ENCODE measurements around the gene RABAC1. TPM values are rescaled to one million over a fixed set of nuclear protein-coding genes. Genes with fewer than 3 reads are reported as not detected.

Gene RABAC1
- total and polyA plus RNA-seq, 2 of the 8 experiments (the other 6 are each of a cell fraction or from before 2014, with no cell fraction given) = 124 to 439 TPM

DNA sequence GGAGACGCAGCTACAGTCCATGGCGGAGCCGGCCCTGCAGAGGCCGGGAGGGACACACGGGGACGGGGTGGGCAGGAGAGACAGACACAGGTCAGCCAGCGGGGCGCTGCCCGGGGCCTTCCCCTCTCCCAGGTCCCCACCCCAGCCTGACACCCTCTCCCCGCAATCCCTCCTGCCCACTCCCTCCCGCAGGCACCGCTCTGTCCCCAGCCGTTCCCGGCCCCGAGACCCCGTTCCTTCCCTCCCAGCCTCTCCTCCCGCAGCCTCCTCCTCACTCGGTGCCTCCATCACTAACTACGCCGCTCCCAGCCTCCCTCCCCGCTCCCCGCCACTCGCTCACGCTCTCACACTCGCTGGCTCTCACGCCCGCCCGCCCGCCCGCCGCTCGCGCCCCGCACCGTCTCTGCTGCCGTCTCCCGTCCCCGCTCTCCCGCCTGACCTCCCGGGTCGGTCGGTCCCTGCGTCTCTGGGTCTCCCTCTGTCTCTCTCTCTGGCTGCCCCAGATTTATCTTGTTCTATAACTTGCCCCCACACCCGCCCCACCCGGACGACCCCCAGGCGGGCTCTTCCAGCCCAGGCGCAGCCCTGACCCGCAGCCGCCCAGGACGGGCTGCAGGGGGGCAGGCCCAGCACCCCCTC lies 46.1 kb downstream of the RABAC1 start:
- Histone ChIP-seq H4K8ac (ENCODE audit: extremely low read depth, insufficient read depth, low read length) (no peak overlapping the region), H3K4me1 (replicated peaks in 1 of 4; ENCODE audit: control insufficient read depth in 3 of 4, insufficient read depth in 4 of 4, low read length in 3 of 4) (peaks cover 0 to 23% (median 5%) of the 10 kb centered on the region in 4 experiments; a peak in 5 of 7 replicates), H2BK120ac (replicated peaks; ENCODE audit: low read depth, low read length) (no peak overlapping the region), H3K9me3 (ENCODE audit: insufficient read depth in 2 of 2, low read depth in 1 of 2, low read length in 1 of 2) (no peaks in the 10 kb centered on the region), H2AK5ac (ENCODE audit: low read depth, low read length) (no peak overlapping the region), H4K91ac (replicated peaks; ENCODE audit: insufficient read length, low read length) (no peak overlapping the region), H4K20me1 (replicated peaks in 1 of 2; ENCODE audit: control insufficient read depth in 1 of 2, insufficient read depth in 2 of 2, low read length in 2 of 2) (peaks cover 9 to 36% of the 10 kb centered on the region in 2 experiments), H2AFZ (ENCODE audit: low read length) (no peak overlapping the region), H2BK15ac (ENCODE audit: low read length) (no peak overlapping the region), H3K79me2 (ENCODE audit: control insufficient read depth in 1 of 2, insufficient read depth in 2 of 2, low read length in 2 of 2) (no peaks in the 10 kb centered on the region), H3K9ac (replicated peaks in 1 of 4; ENCODE audit: extremely low read depth in 1 of 4, low read depth in 3 of 4, low read length in 3 of 4) (no peak overlapping the region), H3K4me2 (ENCODE audit: insufficient read depth in 1 of 2, low read depth in 2 of 2, low read length in 2 of 2) (peak overlapping the region; percentile 54 to 87), H3K27ac (ENCODE audit: low read depth, low read length) (no peak overlapping the region), H3K14ac (ENCODE audit: insufficient read length) (no peak overlapping the region), H3K36me3 (ENCODE audit: control insufficient read depth in 2 of 4, insufficient read depth in 4 of 4, low read length in 3 of 4) (no peaks in the 10 kb centered on the region), H2BK20ac (ENCODE audit: low read length) (no peak overlapping the region), H3K79me1 (ENCODE audit: low read depth, low read length) (peaks cover 2% of the 10 kb centered on the region), H3K4me3 (ENCODE audit: extremely low read depth in 1 of 4, insufficient read depth in 2 of 4, low read depth in 3 of 4, low read length in 4 of 4) (peak overlapping the region; percentile 16 to 52 (median 41); a peak in 7 of 8 replicates), H4K5ac (ENCODE audit: insufficient read length, low read depth, low read length) (no peak overlapping the region), H3K23me2 (ENCODE audit: low read depth, low read length) (peaks cover 10% of the 10 kb centered on the region; the same call in 1 of the 2 replicates), H3K27me3 (replicated peaks in 1 of 4; ENCODE audit: control insufficient read depth in 3 of 4, extremely low read depth in 1 of 4, insufficient read depth in 3 of 4, low read length in 3 of 4) (peaks cover 57 to 87% (median 83%) of the 10 kb centered on the region in 4 experiments), H3K56ac (replicated peaks; ENCODE audit: insufficient read length, low read depth, low read length) (no peak overlapping the region), H2BK12ac (ENCODE audit: low read depth, low read length) (0 out of 2 replicates have a peak overlapping the region, but pooled peaks have one; percentile 50), H2BK5ac (ENCODE audit: low read depth, low read length) (no peak overlapping the region), H3K18ac (ENCODE audit: extremely low read depth, low read length) (no peak overlapping the region), H3K23ac (ENCODE audit: insufficient read length) (no peak overlapping the region), H3K4ac (replicated peaks; ENCODE audit: insufficient read length, low read depth, low read length) (no peak overlapping the region)
- ChIA-PET POLR2A (ENCODE audit: partially characterized antibody) (interaction anchor here (1.0 to 13.1 kb wide), 7 partner anchors 9 to 84 kb away, joined by 3 to 167 read pairs (median 8); partner anchors contain the start of gene ERFL), CTCF (ENCODE audit: partially characterized antibody) (no interaction called here)
- WGBS, 2 experiments (ENCODE audit: extremely low coverage in 1 of 2, insufficient coverage in 1 of 2, insufficient read length in 1 of 2, insufficient replicate concordance in 2 of 2, low coverage in 1 of 2, low lambda C conversion rate in 2 of 2, missing lambda C conversion rate in 1 of 2) = no CpG with 5 or more reads among the region's 51 CpGs
- DNase-seq (ENCODE audit: low read depth in 1 of 2, low spot score in 2 of 2) (no peak), FAIRE-seq (no peak)
- TF ChIP-seq CTBP2 (IDR thresholded peaks at IDR 0.05; ENCODE audit: borderline replicate concordance, insufficient read depth, insufficient read length, low read length) (peak; percentile 70), EGR1 (IDR thresholded peaks at IDR 0.05; ENCODE audit: borderline replicate concordance, low read depth, low read length) (peak; percentile 64; the same call in 1 of the 2 replicates)
- TF ChIP-seq, protein P1, sequence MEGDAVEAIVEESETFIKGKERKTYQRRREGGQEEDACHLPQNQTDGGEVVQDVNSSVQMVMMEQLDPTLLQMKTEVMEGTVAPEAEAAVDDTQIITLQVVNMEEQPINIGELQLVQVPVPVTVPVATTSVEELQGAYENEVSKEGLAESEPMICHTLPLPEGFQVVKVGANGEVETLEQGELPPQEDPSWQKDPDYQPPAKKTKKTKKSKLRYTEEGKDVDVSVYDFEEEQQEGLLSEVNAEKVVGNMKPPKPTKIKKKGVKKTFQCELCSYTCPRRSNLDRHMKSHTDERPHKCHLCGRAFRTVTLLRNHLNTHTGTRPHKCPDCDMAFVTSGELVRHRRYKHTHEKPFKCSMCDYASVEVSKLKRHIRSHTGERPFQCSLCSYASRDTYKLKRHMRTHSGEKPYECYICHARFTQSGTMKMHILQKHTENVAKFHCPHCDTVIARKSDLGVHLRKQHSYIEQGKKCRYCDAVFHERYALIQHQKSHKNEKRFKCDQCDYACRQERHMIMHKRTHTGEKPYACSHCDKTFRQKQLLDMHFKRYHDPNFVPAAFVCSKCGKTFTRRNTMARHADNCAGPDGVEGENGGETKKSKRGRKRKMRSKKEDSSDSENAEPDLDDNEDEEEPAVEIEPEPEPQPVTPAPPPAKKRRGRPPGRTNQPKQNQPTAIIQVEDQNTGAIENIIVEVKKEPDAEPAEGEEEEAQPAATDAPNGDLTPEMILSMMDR (IDR thresholded peaks at IDR 0.05; ENCODE audit: control extremely low read depth in 1 of 3, insufficient read depth in 1 of 3, low read depth in 1 of 3, low read length in 3 of 3) = no peak

Measured in H1 (cell line).